Duodenal mucosa (tissue), 2 donors: ENCODE data around the gene DAO.

Source experiments
- H3K27ac ChIP-seq: one replicate; pipeline ENCODE4 v1.7.0; 2013; ENCODE audit warnings: low read depth, low read length
- H3K27me3 ChIP-seq, 2 donors: one replicate each; pipeline ENCODE4 v1.7.0; 2013; ENCODE audit warnings: low read length in 2 of 2, control low read depth in 1 of 2; ENCODE audit not compliant: insufficient read depth in 2 of 2, control insufficient read depth in 1 of 2
- H3K36me3 ChIP-seq, 2 donors: one replicate each; pipeline ENCODE4 v1.7.0; 2013; ENCODE audit warnings: low read length in 2 of 2, control low read depth in 1 of 2; ENCODE audit not compliant: insufficient read depth in 2 of 2, control insufficient read depth in 1 of 2
- H3K4me1 ChIP-seq, 2 donors: one replicate each; pipeline ENCODE4 v1.7.0; 2013; ENCODE audit warnings: low read length in 2 of 2, control low read depth in 1 of 2; ENCODE audit not compliant: insufficient read depth in 2 of 2, control insufficient read depth in 1 of 2
- H3K4me3 ChIP-seq, 2 donors: one replicate each; pipeline ENCODE4 v1.7.0; 2013; ENCODE audit warnings: low read length in 2 of 2, low read depth in 1 of 2
- H3K9ac ChIP-seq, 2 donors: one replicate each; pipeline ENCODE4 v1.7.0; 2013; ENCODE audit warnings: low read length in 2 of 2, low read depth in 1 of 2
- H3K9me3 ChIP-seq, 2 donors: one replicate each; pipeline ENCODE4 v1.7.0; 2013; ENCODE audit warnings: low read length in 2 of 2, control low read depth in 1 of 2; ENCODE audit not compliant: control insufficient read depth in 1 of 2

The DAO gene

GRCh38 chr12:108868781-108869180 lies 11.1 kb upstream of the DAO start:
- Histone ChIP-seq H3K27me3 (no peaks in the 10 kb centered on the region), H3K9ac (no peak overlapping the region), H3K9me3 (no peaks in the 10 kb centered on the region), H3K36me3 (no peaks in the 10 kb centered on the region), H3K27ac (no peak overlapping the region), H3K4me3 (no peak overlapping the region), H3K4me1 (no peaks in the 10 kb centered on the region)

- Histone ChIP-seq H3K27ac (no peak overlapping the region), H3K4me1 (no peaks in the 10 kb centered on the region), H3K4me3 (no peak overlapping the region), H3K27me3 (no peaks in the 10 kb centered on the region), H3K36me3 (no peaks in the 10 kb centered on the region), H3K9ac (no peak overlapping the region), H3K9me3 (no peaks in the 10 kb centered on the region)
These were observed 4.6 kb upstream of the DAO start for GRCh38 chr12:108875280-108875679.

GRCh38 chr12:108875682-108876361 lies 4.1 kb upstream of the DAO start:
- Histone ChIP-seq H3K9me3 (no peaks in the 10 kb centered on the region), H3K9ac (no peak overlapping the region), H3K4me3 (no peak overlapping the region), H3K27me3 (no peaks in the 10 kb centered on the region), H3K27ac (no peak overlapping the region), H3K36me3 (no peaks in the 10 kb centered on the region), H3K4me1 (no peaks in the 10 kb centered on the region)

GRCh38 chr12:108876550-108876949 lies 3.3 kb upstream of the DAO start:
- Histone ChIP-seq H3K4me1 (no peaks in the 10 kb centered on the region), H3K4me3 (no peak overlapping the region), H3K9me3 (no peaks in the 10 kb centered on the region), H3K27ac (no peak overlapping the region), H3K36me3 (no peaks in the 10 kb centered on the region), H3K27me3 (no peaks in the 10 kb centered on the region), H3K9ac (no peak overlapping the region)

- H3K36me3 ChIP-seq: no peaks in the 10 kb centered on the region
- no peaks in the 10 kb centered on the region for H3K4me1 ChIP-seq
- no peak overlapping the region for H3K4me3 ChIP-seq
- H3K9me3 ChIP-seq: no peaks in the 10 kb centered on the region
- no peaks in the 10 kb centered on the region for H3K27me3 ChIP-seq
- H3K27ac ChIP-seq: no peak overlapping the region
- H3K9ac ChIP-seq: no peak overlapping the region
These were observed 2.1 kb downstream of the DAO start for GRCh38 chr12:108881953-108882352.

- Histone ChIP-seq H3K27me3 (no peaks in the 10 kb centered on the region), H3K4me3 (no peak overlapping the region), H3K9me3 (no peaks in the 10 kb centered on the region), H3K9ac (no peak overlapping the region), H3K4me1 (no peaks in the 10 kb centered on the region), H3K27ac (no peak overlapping the region), H3K36me3 (no peaks in the 10 kb centered on the region)
These were observed 4.5 kb downstream of the DAO start for GRCh38 chr12:108884116-108885012.

- Histone ChIP-seq H3K4me1 (no peaks in the 10 kb centered on the region), H3K4me3 (no peak overlapping the region), H3K9ac (no peak overlapping the region), H3K27me3 (no peaks in the 10 kb centered on the region), H3K36me3 (no peaks in the 10 kb centered on the region), H3K9me3 (peaks cover 0 to 4% of the 10 kb centered on the region in 2 donors), H3K27ac (no peak overlapping the region)
These were observed 7.2 kb downstream of the DAO start for GRCh38 chr12:108886873-108887629.

- Histone ChIP-seq H3K4me1 (no peaks in the 10 kb centered on the region), H3K27me3 (no peaks in the 10 kb centered on the region), H3K36me3 (no peaks in the 10 kb centered on the region), H3K9ac (no peak overlapping the region), H3K27ac (no peak overlapping the region), H3K4me3 (no peak overlapping the region), H3K9me3 (peaks cover 0 to 4% of the 10 kb centered on the region in 2 donors)
These were observed 8.1 kb downstream of the DAO start for GRCh38 chr12:108888031-108888430.

GRCh38 chr12:108890208-108890607 lies 10.3 kb downstream of the DAO start:
- no peaks in the 10 kb centered on the region for H3K4me1 ChIP-seq
- peaks cover 0 to 3% of the 10 kb centered on the region in 2 donors for H3K27me3 ChIP-seq
- H3K9me3 ChIP-seq: peaks cover 0 to 4% of the 10 kb centered on the region in 2 donors
- no peak overlapping the region for H3K4me3 ChIP-seq
- no peaks in the 10 kb centered on the region for H3K36me3 ChIP-seq
- no peak overlapping the region for H3K9ac ChIP-seq
- H3K27ac ChIP-seq: no peak overlapping the region
